Astrocyte (in vitro differentiated cells and primary cell): ENCODE measurements around the gene NENF. TPM values are rescaled to one million over a fixed set of nuclear protein-coding genes. Genes with fewer than 3 reads are reported as not detected.

Source experiments
- DNase-seq: peaks from one replicate; pipeline ENCODE4 v3.0.0-alpha.2; 2010; ENCODE audit warnings: low read depth
- FAIRE-seq: peaks from 2 replicates; lab custom pipeline; 2011; peaks lifted over from hg19 to GRCh38; lab: Jason Lieb, UNC
- H2AFZ ChIP-seq: 2 replicates; pipeline ENCODE4 v1.6.0; 2012; ENCODE audit warnings: low read depth, low read length, inconsistent platforms
- H3K27ac ChIP-seq: 2 replicates; pipeline ENCODE4 v1.5.1; 2011; ENCODE audit warnings: low read depth, low read length, inconsistent platforms
- H3K27me3 ChIP-seq: 2 replicates; pipeline ENCODE4 v1.6.0; 2011; ENCODE audit warnings: low read length, inconsistent platforms; ENCODE audit not compliant: insufficient read depth
- H3K36me3 ChIP-seq: 2 replicates; pipeline ENCODE4 v1.5.1; 2011; ENCODE audit warnings: low read length, inconsistent platforms; ENCODE audit not compliant: insufficient read depth
- H3K4me1 ChIP-seq: 2 replicates; pipeline ENCODE4 v1.5.1; 2011; ENCODE audit warnings: low read length, inconsistent platforms; ENCODE audit not compliant: insufficient read depth
- H3K4me2 ChIP-seq: 2 replicates; pipeline ENCODE4 v1.6.0; 2012; ENCODE audit warnings: low read length, inconsistent platforms
- H3K4me3 ChIP-seq: 2 replicates; pipeline ENCODE4 v1.5.1; 2011; ENCODE audit warnings: low read depth, mild to moderate bottlenecking, low read length, inconsistent platforms; ENCODE audit not compliant: insufficient read depth
- H3K79me2 ChIP-seq: 2 replicates; pipeline ENCODE4 v1.6.0; 2012; ENCODE audit warnings: mild to moderate bottlenecking, low read length, inconsistent platforms; ENCODE audit not compliant: insufficient read depth
- H3K9ac ChIP-seq: 2 replicates; pipeline ENCODE4 v1.6.0; 2012; ENCODE audit warnings: mild to moderate bottlenecking, low read length, inconsistent platforms
- H3K9me3 ChIP-seq: 2 replicates; pipeline ENCODE4 v1.5.1; 2012; ENCODE audit warnings: low read depth, mild to moderate bottlenecking, low read length, inconsistent platforms; ENCODE audit not compliant: insufficient read depth
- H4K20me1 ChIP-seq: 2 replicates; pipeline ENCODE4 v1.6.0; 2012; ENCODE audit warnings: low read length, inconsistent platforms; ENCODE audit not compliant: insufficient read depth
- H3K27ac Mint-ChIP-seq: one replicate; pipeline ENCODE4 v1.8.0; 2021; ENCODE audit warnings: mild to moderate bottlenecking, mixed read lengths; ENCODE audit not compliant: unreplicated experiment
- H3K27me3 Mint-ChIP-seq: one replicate; pipeline ENCODE4 v1.8.0; 2021; ENCODE audit warnings: low read depth, mixed read lengths; ENCODE audit not compliant: unreplicated experiment
- H3K36me3 Mint-ChIP-seq: one replicate; pipeline ENCODE4 v1.8.0; 2021; ENCODE audit warnings: low read depth, mixed read lengths; ENCODE audit not compliant: unreplicated experiment
- H3K4me1 Mint-ChIP-seq: one replicate; pipeline ENCODE4 v1.8.0; 2021; ENCODE audit warnings: low read depth, mixed read lengths; ENCODE audit not compliant: unreplicated experiment
- H3K4me3 Mint-ChIP-seq: one replicate; pipeline ENCODE4 v1.8.0; 2021; ENCODE audit warnings: mild to moderate bottlenecking, moderate library complexity, mixed read lengths; ENCODE audit not compliant: unreplicated experiment
- H3K9me3 Mint-ChIP-seq: one replicate; pipeline ENCODE4 v1.8.0; 2021; ENCODE audit warnings: mild to moderate bottlenecking, mixed read lengths; ENCODE audit not compliant: unreplicated experiment
- CTCF ChIP-seq: IDR thresholded peaks from 2 replicates; pipeline ENCODE4 v1.5.1; 2011; ENCODE audit warnings: low read depth, mild to moderate bottlenecking, inconsistent platforms, low read length, moderate library complexity; ENCODE audit not compliant: insufficient read depth
- EZH2 ChIP-seq: IDR thresholded peaks from 2 replicates; pipeline ENCODE4 v1.6.1; 2012; ENCODE audit warnings: mild to moderate bottlenecking, low read length, inconsistent platforms; ENCODE audit not compliant: insufficient read depth
- total RNA-seq: library from RNA; stranded (reverse); gene quantifications from 2 replicates; pipeline ENCODE4 v1.2.1, GENCODE V29; 2021

NENF gene
- total RNA-seq, 1 donor from 2014 or later: 34.4 TPM

- no peak for DNase-seq
- H3K27ac Mint-ChIP-seq: no peak overlapping the region
Observed at GRCh38 chr1:212471286-212471685, 38.6 kb downstream of the NENF start.

GRCh38 chr1:212471891-212472675 is 39.4 kb downstream of the NENF start:
- Histone ChIP-seq H3K4me1 (peaks cover 10% of the 10 kb centered on the region), H3K79me2 (no peaks in the 10 kb centered on the region), H2AFZ (no peak overlapping the region), H3K9ac (no peak overlapping the region), H3K9me3 (no peaks in the 10 kb centered on the region), H3K36me3 (no peaks in the 10 kb centered on the region), H3K4me2 (no peak overlapping the region), H3K27ac (no peak overlapping the region), H3K27me3 (peaks cover 2% of the 10 kb centered on the region), H3K4me3 (no peak overlapping the region), H4K20me1 (no peaks in the 10 kb centered on the region)
- no peak overlapping the region for H3K27ac Mint-ChIP-seq
- no peaks in the 10 kb centered on the region for H3K36me3 Mint-ChIP-seq
- no peak for DNase-seq
- no peaks in the 10 kb centered on the region for H3K9me3 Mint-ChIP-seq
- no peaks in the 10 kb centered on the region for H3K4me1 Mint-ChIP-seq
- FAIRE-seq: no peak
- no peak for TF ChIP-seq EZH2
- TF ChIP-seq CTCF: no peak
- H3K27me3 Mint-ChIP-seq: peaks cover 2% of the 10 kb centered on the region
- H3K4me3 Mint-ChIP-seq: no peak overlapping the region

More at GRCh38 chr1:212471286-212471685, 38.6 kb downstream of the NENF start:
- H3K4me3 Mint-ChIP-seq: no peak overlapping the region
- Histone ChIP-seq H3K9me3 (no peaks in the 10 kb centered on the region), H3K9ac (no peak overlapping the region), H3K4me1 (peaks cover 10% of the 10 kb centered on the region), H3K79me2 (no peaks in the 10 kb centered on the region), H3K36me3 (no peaks in the 10 kb centered on the region), H3K4me2 (no peak overlapping the region), H3K27me3 (peaks cover 2% of the 10 kb centered on the region), H3K27ac (no peak overlapping the region), H4K20me1 (no peaks in the 10 kb centered on the region), H2AFZ (no peak overlapping the region), H3K4me3 (no peak overlapping the region)
- H3K27me3 Mint-ChIP-seq: peaks cover 4% of the 10 kb centered on the region
- FAIRE-seq: no peak
- TF ChIP-seq CTCF: no peak
- TF ChIP-seq EZH2: no peak
- H3K9me3 Mint-ChIP-seq: no peaks in the 10 kb centered on the region
- no peaks in the 10 kb centered on the region for H3K36me3 Mint-ChIP-seq
- H3K4me1 Mint-ChIP-seq: no peaks in the 10 kb centered on the region

- FAIRE-seq: no peak
Observed at GRCh38 chr1:212473729-212474128, 41.0 kb downstream of the NENF start.

More at GRCh38 chr1:212473729-212474128, 41.0 kb downstream of the NENF start:
- H3K36me3 Mint-ChIP-seq: no peaks in the 10 kb centered on the region
- H3K9me3 ChIP-seq: no peaks in the 10 kb centered on the region
- H4K20me1 ChIP-seq: no peaks in the 10 kb centered on the region
- H3K4me3 ChIP-seq: no peak overlapping the region
- H3K4me2 ChIP-seq: no peak overlapping the region
- H3K27ac Mint-ChIP-seq: no peak overlapping the region
- H3K36me3 ChIP-seq: no peaks in the 10 kb centered on the region
- H3K4me1 ChIP-seq: peaks cover 10% of the 10 kb centered on the region
- H3K79me2 ChIP-seq: no peaks in the 10 kb centered on the region
- no peak overlapping the region for H2AFZ ChIP-seq
- peaks cover 2% of the 10 kb centered on the region for H3K27me3 ChIP-seq
- no peak overlapping the region for H3K9ac ChIP-seq
- no peak overlapping the region for H3K27ac ChIP-seq
- H3K27me3 Mint-ChIP-seq: peaks cover 2% of the 10 kb centered on the region
- H3K4me3 Mint-ChIP-seq: no peak overlapping the region
- DNase-seq: no peak
- no peaks in the 10 kb centered on the region for H3K4me1 Mint-ChIP-seq
- TF ChIP-seq EZH2 (no peak), CTCF (no peak)
- no peaks in the 10 kb centered on the region for H3K9me3 Mint-ChIP-seq
